Measurements from ENCODE around the gene NCK1. TPM values are rescaled to one million over a fixed set of nuclear protein-coding genes. Genes with fewer than 3 reads are reported as not detected.
"Not testable (repeated sequence)": the region's sequence is repeated elsewhere in the genome, so short reads cannot be mapped to it uniquely, and the experiment has no call there.

Gene NCK1
- polyA plus RNA-seq, 2 of the 4 experiments (the other 2 are of a cell fraction) = 30.2 to 60.8 TPM

- FAIRE-seq = no peak
- no peak for TF ChIP-seq FOXS1 (CRISPR knock-in tag; IDR thresholded peaks at IDR 0.05)
- no peak for TF ChIP-seq HDAC2 (IDR thresholded peaks at IDR 0.05)
- no peak for TF ChIP-seq TP53 (CRISPR knock-in tag; IDR thresholded peaks at IDR 0.05)
- no peak for TF ChIP-seq JUN (IDR thresholded peaks at IDR 0.05)
- TF ChIP-seq POLR2AphosphoS2 (conservative IDR thresholded peaks at IDR 0.05; ENCODE audit: low read length) = no peak
- no peak for TF ChIP-seq EHF (CRISPR knock-in tag; IDR thresholded peaks at IDR 0.05)
- no peak for TF ChIP-seq RFX5 (IDR thresholded peaks at IDR 0.05)
- no peak for TF ChIP-seq HMGXB4 (CRISPR knock-in tag; IDR thresholded peaks at IDR 0.05; ENCODE audit: borderline replicate concordance)
- no peak for TF ChIP-seq KDM1A (IDR thresholded peaks at IDR 0.05; ENCODE audit: low read depth)
- TF ChIP-seq GATA3 (IDR thresholded peaks at IDR 0.05; ENCODE audit: borderline replicate concordance) = no peak
- TF ChIP-seq E2F6 (IDR thresholded peaks at IDR 0.05; ENCODE audit: borderline replicate concordance, low read depth) = no peak
- POLR2A ChIA-PET = no interaction called here
- Histone ChIP-seq H3K27ac (no peak overlapping the region), H3K9me3 (peaks cover 12% of the 10 kb centered on the region), H3K4me1 (no peaks in the 10 kb centered on the region), H3K4me3 (no peak overlapping the region), H3K4me2 (no peak overlapping the region)
- CTCF ChIA-PET = no interaction called here
- ATAC-seq = no peak
- no peak for DNase-seq (ENCODE audit: low read depth in 1 of 2, low spot score in 1 of 2)
- WGBS (ENCODE audit: missing lambda C conversion rate) = 81% methylated on average over 2 of the region's 2 CpGs
Observed at GRCh38 chr3:136899622-136900158, 37.7 kb downstream of the NCK1 start.

- H3K9me3 ChIP-seq = peaks cover 12% of the 10 kb centered on the region
- ATAC-seq; CTCF ChIA-PET; POLR2A ChIA-PET; H3K4me3 ChIP-seq; H3K27ac ChIP-seq; H3K4me1 ChIP-seq; FAIRE-seq; DNase-seq (ENCODE audit: low read depth in 1 of 2, low spot score in 1 of 2); H3K4me2 ChIP-seq: not testable (repeated sequence)
- WGBS (ENCODE audit: missing lambda C conversion rate) = 85% methylated on average over 1 of the region's 1 CpG
Observed at GRCh38 chr3:136900694-136901093, 38.7 kb downstream of the NCK1 start.

GRCh38 chr3:136901391-136901790, 39.4 kb downstream of the NCK1 start:
- Histone ChIP-seq H3K9me3 (peaks cover 12% of the 10 kb centered on the region), H3K4me3 (no peak overlapping the region)

GRCh38 chr3:136902530-136902929, 40.5 kb downstream of the NCK1 start:
- POLR2A ChIA-PET, FAIRE-seq: not testable (repeated sequence)

More at GRCh38 chr3:136901391-136901790, 39.4 kb downstream of the NCK1 start:
- DNase-seq (ENCODE audit: low read depth in 1 of 2, low spot score in 1 of 2) (no peak), FAIRE-seq (no peak), ATAC-seq (no peak)
- no peak for TF ChIP-seq KDM1A (IDR thresholded peaks at IDR 0.05; ENCODE audit: low read depth)
- POLR2A ChIA-PET = no interaction called here
- CTCF ChIA-PET = no interaction called here
- no peak overlapping the region for H3K4me2 ChIP-seq
- H3K27ac ChIP-seq = no peak overlapping the region
- 86% methylated on average over 3 of the region's 3 CpGs for WGBS (ENCODE audit: missing lambda C conversion rate)
- no peaks in the 10 kb centered on the region for H3K4me1 ChIP-seq

GRCh38 chr3:136903899-136904298, 41.9 kb downstream of the NCK1 start:
- POLR2A ChIA-PET = no interaction called here
- WGBS (ENCODE audit: missing lambda C conversion rate) = 0% methylated on average over 1 of the region's 1 CpG

More at GRCh38 chr3:136902530-136902929, 40.5 kb downstream of the NCK1 start:
- CTCF ChIA-PET; ATAC-seq; H3K4me3 ChIP-seq; H3K4me1 ChIP-seq; DNase-seq (ENCODE audit: low read depth in 1 of 2, low spot score in 1 of 2); H3K27ac ChIP-seq; H3K4me2 ChIP-seq: not testable (repeated sequence)
- 100% methylated on average over 1 of the region's 1 CpG for WGBS (ENCODE audit: missing lambda C conversion rate)
- H3K9me3 ChIP-seq = peaks cover 12% of the 10 kb centered on the region

More at GRCh38 chr3:136903899-136904298, 41.9 kb downstream of the NCK1 start:
- FAIRE-seq = no peak
- TF ChIP-seq MAFK (IDR thresholded peaks at IDR 0.05; ENCODE audit: partially characterized antibody) = no peak
- TF ChIP-seq RFX5 (IDR thresholded peaks at IDR 0.05) = no peak
- TF ChIP-seq BHLHE40 (IDR thresholded peaks at IDR 0.05; ENCODE audit: low read depth, low read length) = no peak
- TF ChIP-seq SMC3 (IDR thresholded peaks at IDR 0.05) = no peak
- TF ChIP-seq USF2 (IDR thresholded peaks at IDR 0.05) = no peak
- TF ChIP-seq RAD21 (conservative IDR thresholded peaks at IDR 0.05 in 1 of 2, IDR thresholded peaks at IDR 0.05 in 1 of 2) = no peak
- no peak for TF ChIP-seq HDAC2 (IDR thresholded peaks at IDR 0.05)
- Histone ChIP-seq H3K27ac (no peak overlapping the region), H3K4me3 (no peak overlapping the region), H3K9me3 (peaks cover 12% of the 10 kb centered on the region), H3K4me1 (no peaks in the 10 kb centered on the region), H3K4me2 (no peak overlapping the region)
- CTCF ChIA-PET = no interaction called here
- no peak for DNase-seq (ENCODE audit: low read depth in 1 of 2, low spot score in 1 of 2)
- no peak for ATAC-seq

Measured in A549 (cell line).